GM19025 (cell line): Measurements from ENCODE around the gene SLC6A2.

Experiments
- ATAC-seq: cut with Tn5 transposase; IDR thresholded peaks from one replicate; pipeline ENCODE4 v1.9.1; 2021; ENCODE audit warnings: mild to moderate bottlenecking, low read depth, moderate library complexity; ENCODE audit not compliant: unreplicated experiment

SLC6A2 gene

GRCh38 chr16:55645986-55646385 is 9.8 kb upstream of the SLC6A2 start:
- ATAC-seq, result no peak

GRCh38 chr16:55647343-55647742 is 8.4 kb upstream of the SLC6A2 start:
- ATAC-seq, result no peak

GRCh38 chr16:55647798-55648197 is 8.0 kb upstream of the SLC6A2 start:
- no peak for ATAC-seq

GRCh38 chr16:55651841-55652824 is 3.7 kb upstream of the SLC6A2 start:
- no peak for ATAC-seq

GRCh38 chr16:55653106-55653505 is 2.7 kb upstream of the SLC6A2 start:
- no peak for ATAC-seq

- ATAC-seq, result no peak
These were observed 349 bp upstream of the SLC6A2 start for GRCh38 chr16:55655381-55655896.

GRCh38 chr16:55656691-55657092 is 904 bp downstream of the SLC6A2 start:
- no peak for ATAC-seq

GRCh38 chr16:55657616-55658015 is 1.8 kb downstream of the SLC6A2 start:
- no peak for ATAC-seq

GRCh38 chr16:55658898-55659420 is 3.2 kb downstream of the SLC6A2 start:
- ATAC-seq, result no peak

- no peak for ATAC-seq
These were observed 4.2 kb downstream of the SLC6A2 start for GRCh38 chr16:55660026-55660425.

- no peak for ATAC-seq
These were observed 5.0 kb downstream of the SLC6A2 start for GRCh38 chr16:55660828-55661227.

- no peak for ATAC-seq
These were observed 6.3 kb downstream of the SLC6A2 start for GRCh38 chr16:55661941-55662643.

GRCh38 chr16:55662644-55663031 is 6.8 kb downstream of the SLC6A2 start:
- no peak for ATAC-seq

- no peak for ATAC-seq
These were observed 7.4 kb downstream of the SLC6A2 start for GRCh38 chr16:55663225-55663624.

- ATAC-seq, result no peak
These were observed 8.2 kb downstream of the SLC6A2 start for GRCh38 chr16:55663765-55664677.

GRCh38 chr16:55664786-55665407 is 9.1 kb downstream of the SLC6A2 start:
- ATAC-seq, result no peak

GRCh38 chr16:55665511-55665910 is 9.7 kb downstream of the SLC6A2 start:
- ATAC-seq, result no peak

- ATAC-seq, result no peak
These were observed 10.2 kb downstream of the SLC6A2 start for GRCh38 chr16:55666012-55666411.

- ATAC-seq, result no peak
These were observed 12.0 kb downstream of the SLC6A2 start for GRCh38 chr16:55667753-55668152.
